KMS-11 (cell line): ENCODE results near the gene FRMPD4.

ENCODE experiments used
- H2AFZ ChIP-seq: fragments of 200-600 bp; sonication (generic); 2 replicates; pipeline ENCODE4 v1.6.1; 2016; ENCODE audit warnings: antibody characterized with exemption, mixed run types, low read depth
- H3K27ac ChIP-seq: fragments of 200-600 bp; sonication (generic); 2 replicates; pipeline ENCODE4 v1.6.1; 2016; ENCODE audit warnings: mild to moderate bottlenecking, mixed run types
- H3K27me3 ChIP-seq: fragments of 200-600 bp; sonication (generic); 2 replicates; pipeline ENCODE4 v1.6.1; 2017; ENCODE audit warnings: mild to moderate bottlenecking, low read depth, mixed run types, moderate library complexity; ENCODE audit not compliant: insufficient read depth
- H3K36me3 ChIP-seq: fragments of 200-600 bp; sonication (generic); 2 replicates; pipeline ENCODE4 v1.6.1; 2017; ENCODE audit warnings: mild to moderate bottlenecking, mixed run types; ENCODE audit not compliant: insufficient read depth
- H3K4me1 ChIP-seq: fragments of 200-600 bp; sonication (generic); 2 replicates; pipeline ENCODE4 v1.6.1; 2016; ENCODE audit warnings: mild to moderate bottlenecking, low read depth, mixed run types; ENCODE audit not compliant: poor library complexity, severe bottlenecking
- H3K4me2 ChIP-seq: fragments of 200-600 bp; sonication (generic); 2 replicates; pipeline ENCODE4 v1.7.0; 2016; ENCODE audit warnings: mild to moderate bottlenecking, mixed run types
- H3K4me3 ChIP-seq: fragments of 200-600 bp; sonication (generic); IDR thresholded peaks from 2 replicates; pipeline ENCODE4 v1.6.1; 2017; ENCODE audit warnings: low read depth, low read length, mixed read lengths; ENCODE audit not compliant: insufficient read depth
- H3K79me2 ChIP-seq: fragments of 200-600 bp; sonication (generic); 2 replicates; pipeline ENCODE4 v1.6.1; 2016; ENCODE audit warnings: low read depth, mixed run types; ENCODE audit not compliant: insufficient read depth
- H3K9ac ChIP-seq: fragments of 200-600 bp; sonication (generic); 2 replicates; pipeline ENCODE4 v1.6.1; 2016; ENCODE audit warnings: mild to moderate bottlenecking, mixed run types
- H4K20me1 ChIP-seq: fragments of 200-600 bp; sonication (generic); 2 replicates; pipeline ENCODE4 v1.6.1; 2016; ENCODE audit warnings: mild to moderate bottlenecking, mixed run types; ENCODE audit not compliant: insufficient read depth
- TF ChIP-seq, protein P1 (sequence below): fragments of 200-600 bp; sonication (generic); conservative IDR thresholded peaks from 2 replicates; pipeline ENCODE4 v1.6.1; 2017; ENCODE audit warnings: low read depth, mild to moderate bottlenecking, antibody characterized with exemption, low read length, moderate library complexity, mixed read lengths

The FRMPD4 gene

DNA sequence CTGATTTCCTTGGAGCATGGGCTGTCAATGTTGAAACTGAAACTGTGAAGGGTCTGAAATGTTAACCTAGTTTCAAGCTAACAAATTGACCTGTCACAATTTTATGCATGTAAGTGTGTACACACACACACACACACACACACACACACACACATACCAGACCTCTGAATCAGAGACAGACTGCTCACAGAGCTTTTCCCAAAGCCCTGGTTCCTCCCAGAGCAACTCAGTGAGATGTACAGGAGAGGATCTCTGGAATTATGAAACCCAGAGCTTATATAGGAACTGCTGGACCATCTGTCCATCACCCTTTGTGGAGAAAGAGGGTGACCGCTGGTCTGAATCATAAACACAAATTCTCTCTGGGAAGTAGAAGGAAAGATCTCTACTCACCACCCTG, 424.8 kb downstream of the FRMPD4 start:
- no peaks in the 10 kb centered on the region for H3K4me1 ChIP-seq
- TF ChIP-seq, protein P1, sequence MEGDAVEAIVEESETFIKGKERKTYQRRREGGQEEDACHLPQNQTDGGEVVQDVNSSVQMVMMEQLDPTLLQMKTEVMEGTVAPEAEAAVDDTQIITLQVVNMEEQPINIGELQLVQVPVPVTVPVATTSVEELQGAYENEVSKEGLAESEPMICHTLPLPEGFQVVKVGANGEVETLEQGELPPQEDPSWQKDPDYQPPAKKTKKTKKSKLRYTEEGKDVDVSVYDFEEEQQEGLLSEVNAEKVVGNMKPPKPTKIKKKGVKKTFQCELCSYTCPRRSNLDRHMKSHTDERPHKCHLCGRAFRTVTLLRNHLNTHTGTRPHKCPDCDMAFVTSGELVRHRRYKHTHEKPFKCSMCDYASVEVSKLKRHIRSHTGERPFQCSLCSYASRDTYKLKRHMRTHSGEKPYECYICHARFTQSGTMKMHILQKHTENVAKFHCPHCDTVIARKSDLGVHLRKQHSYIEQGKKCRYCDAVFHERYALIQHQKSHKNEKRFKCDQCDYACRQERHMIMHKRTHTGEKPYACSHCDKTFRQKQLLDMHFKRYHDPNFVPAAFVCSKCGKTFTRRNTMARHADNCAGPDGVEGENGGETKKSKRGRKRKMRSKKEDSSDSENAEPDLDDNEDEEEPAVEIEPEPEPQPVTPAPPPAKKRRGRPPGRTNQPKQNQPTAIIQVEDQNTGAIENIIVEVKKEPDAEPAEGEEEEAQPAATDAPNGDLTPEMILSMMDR = no peak
- H3K79me2 ChIP-seq = no peaks in the 10 kb centered on the region

DNA sequence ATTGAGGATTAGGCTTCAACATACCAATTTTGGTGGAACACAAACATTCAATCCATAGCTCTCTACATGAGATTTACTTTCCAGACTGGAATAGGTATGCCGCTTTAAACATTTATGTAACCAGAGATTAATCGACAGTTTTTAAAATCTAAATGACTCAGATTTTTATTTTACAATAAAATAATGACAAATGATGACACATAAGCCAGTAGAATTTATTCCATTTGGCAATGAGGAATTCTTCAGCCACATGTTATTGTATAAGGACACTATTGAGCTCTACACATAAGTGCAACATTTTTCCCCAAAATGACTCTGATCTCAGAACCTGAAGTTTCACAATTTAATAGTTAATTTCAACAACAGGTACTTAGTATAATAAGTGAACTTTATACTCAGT, 425.9 kb downstream of the FRMPD4 start:
- no peak overlapping the region for H3K9ac ChIP-seq
- H3K4me1 ChIP-seq = no peaks in the 10 kb centered on the region
- H3K4me3 ChIP-seq = no peak overlapping the region
- H3K27me3 ChIP-seq = no peaks in the 10 kb centered on the region
- no peaks in the 10 kb centered on the region for H3K79me2 ChIP-seq
- no peak overlapping the region for H3K27ac ChIP-seq
- TF ChIP-seq, protein P1 = no peak
- H2AFZ ChIP-seq = no peak overlapping the region
- H4K20me1 ChIP-seq = no peaks in the 10 kb centered on the region
- H3K36me3 ChIP-seq = no peaks in the 10 kb centered on the region
- H3K4me2 ChIP-seq = no peak overlapping the region

More for the DNA sequence above, 424.8 kb downstream of the FRMPD4 start:
- Histone ChIP-seq H3K36me3 (no peaks in the 10 kb centered on the region), H3K4me3 (no peak overlapping the region), H2AFZ (no peak overlapping the region), H3K27ac (no peak overlapping the region), H3K9ac (no peak overlapping the region), H3K27me3 (no peaks in the 10 kb centered on the region), H4K20me1 (no peaks in the 10 kb centered on the region), H3K4me2 (no peak overlapping the region)

DNA sequence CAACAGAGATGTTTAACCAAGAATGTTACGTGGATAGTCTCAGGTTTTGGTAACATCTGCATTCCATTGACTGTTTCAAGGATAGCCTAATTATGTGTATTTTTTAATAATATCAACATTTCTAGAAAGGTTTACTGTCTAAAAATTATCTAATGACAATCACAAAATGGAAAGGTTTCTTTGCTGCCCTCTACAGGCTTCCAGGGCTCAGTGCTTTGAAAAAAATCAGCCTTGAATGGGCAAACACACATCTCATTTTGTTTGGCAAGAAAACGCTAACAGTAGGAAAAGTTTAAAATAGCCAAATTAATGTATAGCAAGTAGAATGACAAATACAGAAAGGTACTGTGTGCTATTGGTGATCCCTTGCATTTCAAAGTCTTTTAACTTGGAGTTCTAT, 429.6 kb downstream of the FRMPD4 start:
- no peaks in the 10 kb centered on the region for H3K36me3 ChIP-seq
- no peak overlapping the region for H3K9ac ChIP-seq
- H3K4me2 ChIP-seq = no peak overlapping the region
- no peaks in the 10 kb centered on the region for H3K27me3 ChIP-seq
- no peaks in the 10 kb centered on the region for H3K79me2 ChIP-seq
- H3K4me1 ChIP-seq = peaks cover 9% of the 10 kb centered on the region
- H3K27ac ChIP-seq = no peak overlapping the region
- H4K20me1 ChIP-seq = no peaks in the 10 kb centered on the region
- H2AFZ ChIP-seq = no peak overlapping the region
- no peak overlapping the region for H3K4me3 ChIP-seq
- TF ChIP-seq, protein P1 = peak; percentile 54

DNA sequence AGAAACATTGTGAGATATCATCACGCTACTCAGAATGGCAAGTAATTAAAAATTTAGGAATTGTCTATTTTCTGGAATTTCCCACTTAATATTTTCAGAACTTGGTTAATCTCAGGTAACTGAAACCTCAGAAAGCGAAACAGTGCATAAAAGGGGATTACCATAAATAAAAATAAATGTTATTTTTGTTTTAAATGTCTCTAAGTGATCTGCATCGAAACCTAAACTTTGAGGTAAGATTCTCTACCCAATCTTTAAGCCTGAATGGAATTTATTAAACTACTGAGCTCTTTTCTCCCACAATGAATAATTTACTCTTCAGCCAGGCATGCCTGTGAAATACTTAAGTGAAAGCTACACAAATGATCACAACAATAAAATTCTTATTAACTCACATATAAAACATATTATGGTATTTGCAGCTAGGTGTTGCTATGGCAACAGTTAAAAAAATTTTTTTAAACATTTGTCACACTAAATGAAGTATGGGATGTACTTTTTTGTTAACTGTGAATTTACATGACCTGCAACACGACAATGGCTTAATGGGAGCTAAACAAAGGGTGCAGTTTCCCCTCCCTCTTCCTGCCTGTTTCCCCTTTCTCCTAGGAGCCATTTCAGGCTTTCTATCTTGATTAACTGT, 432.7 kb downstream of the FRMPD4 start:
- Histone ChIP-seq H3K4me2 (no peak overlapping the region), H3K27ac (no peak overlapping the region), H3K79me2 (no peaks in the 10 kb centered on the region), H4K20me1 (no peaks in the 10 kb centered on the region), H3K4me3 (no peak overlapping the region), H2AFZ (no peak overlapping the region), H3K27me3 (no peaks in the 10 kb centered on the region), H3K9ac (no peak overlapping the region), H3K4me1 (peaks cover 9% of the 10 kb centered on the region), H3K36me3 (no peaks in the 10 kb centered on the region)
- TF ChIP-seq, protein P1 = no peak
